Measurements from ENCODE around the gene UVSSA.

DNA sequence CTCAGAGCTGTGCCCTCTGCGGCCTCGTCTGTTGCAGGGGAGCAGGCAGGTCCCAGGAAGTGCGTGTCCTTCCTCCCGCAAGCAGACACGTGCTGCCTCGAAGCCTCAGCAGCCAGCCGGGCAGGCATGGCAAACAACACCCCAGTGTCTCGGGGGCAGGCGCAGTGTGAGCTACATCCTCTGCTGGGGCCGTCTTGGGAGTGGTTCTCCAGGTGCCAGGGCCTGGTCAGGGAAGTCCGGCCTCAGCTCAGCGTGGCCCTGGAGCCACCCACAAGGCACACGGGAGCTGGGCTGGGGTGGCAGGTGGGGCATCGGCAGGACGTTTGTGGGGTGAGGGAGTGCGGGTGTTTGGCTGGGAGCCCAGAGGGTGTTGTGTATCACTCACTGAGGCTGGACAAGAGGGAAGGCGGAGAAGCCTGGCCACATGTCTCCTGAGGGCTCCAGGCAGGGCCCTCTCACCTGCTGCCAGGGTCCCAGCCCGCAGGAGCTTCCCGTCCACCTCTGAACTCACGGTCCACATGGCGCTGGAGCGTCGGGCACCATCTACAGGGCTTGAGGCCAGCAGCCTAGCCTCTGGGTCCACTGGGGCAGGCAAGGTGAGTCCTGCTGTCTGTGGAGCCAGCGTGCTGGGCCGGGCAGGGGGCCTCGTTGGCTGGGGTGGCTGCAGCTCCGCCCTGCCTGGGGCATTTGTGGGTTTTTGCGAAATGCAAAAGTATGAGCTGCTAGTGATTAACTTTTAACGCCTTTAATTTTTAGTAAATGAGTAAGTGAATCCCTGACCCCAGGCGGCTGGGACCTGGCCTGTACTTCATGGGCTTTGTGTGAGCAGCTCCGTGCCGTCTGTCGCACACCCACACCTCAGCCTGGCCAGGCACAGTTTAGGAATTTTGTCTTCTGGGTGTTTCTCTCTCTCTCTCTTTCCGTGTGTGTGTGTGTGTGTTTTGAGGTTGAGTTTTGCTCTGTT is 17.3 kb upstream of the UVSSA start:
- TF ChIP-seq, protein P1, sequence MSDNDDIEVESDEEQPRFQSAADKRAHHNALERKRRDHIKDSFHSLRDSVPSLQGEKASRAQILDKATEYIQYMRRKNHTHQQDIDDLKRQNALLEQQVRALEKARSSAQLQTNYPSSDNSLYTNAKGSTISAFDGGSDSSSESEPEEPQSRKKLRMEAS (CRISPR knock-in tag; IDR thresholded peaks at IDR 0.05), result no peak
- TF ChIP-seq, protein P2, sequence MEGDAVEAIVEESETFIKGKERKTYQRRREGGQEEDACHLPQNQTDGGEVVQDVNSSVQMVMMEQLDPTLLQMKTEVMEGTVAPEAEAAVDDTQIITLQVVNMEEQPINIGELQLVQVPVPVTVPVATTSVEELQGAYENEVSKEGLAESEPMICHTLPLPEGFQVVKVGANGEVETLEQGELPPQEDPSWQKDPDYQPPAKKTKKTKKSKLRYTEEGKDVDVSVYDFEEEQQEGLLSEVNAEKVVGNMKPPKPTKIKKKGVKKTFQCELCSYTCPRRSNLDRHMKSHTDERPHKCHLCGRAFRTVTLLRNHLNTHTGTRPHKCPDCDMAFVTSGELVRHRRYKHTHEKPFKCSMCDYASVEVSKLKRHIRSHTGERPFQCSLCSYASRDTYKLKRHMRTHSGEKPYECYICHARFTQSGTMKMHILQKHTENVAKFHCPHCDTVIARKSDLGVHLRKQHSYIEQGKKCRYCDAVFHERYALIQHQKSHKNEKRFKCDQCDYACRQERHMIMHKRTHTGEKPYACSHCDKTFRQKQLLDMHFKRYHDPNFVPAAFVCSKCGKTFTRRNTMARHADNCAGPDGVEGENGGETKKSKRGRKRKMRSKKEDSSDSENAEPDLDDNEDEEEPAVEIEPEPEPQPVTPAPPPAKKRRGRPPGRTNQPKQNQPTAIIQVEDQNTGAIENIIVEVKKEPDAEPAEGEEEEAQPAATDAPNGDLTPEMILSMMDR (IDR thresholded peaks at IDR 0.05), result no peak
- TF ChIP-seq, protein P3, sequence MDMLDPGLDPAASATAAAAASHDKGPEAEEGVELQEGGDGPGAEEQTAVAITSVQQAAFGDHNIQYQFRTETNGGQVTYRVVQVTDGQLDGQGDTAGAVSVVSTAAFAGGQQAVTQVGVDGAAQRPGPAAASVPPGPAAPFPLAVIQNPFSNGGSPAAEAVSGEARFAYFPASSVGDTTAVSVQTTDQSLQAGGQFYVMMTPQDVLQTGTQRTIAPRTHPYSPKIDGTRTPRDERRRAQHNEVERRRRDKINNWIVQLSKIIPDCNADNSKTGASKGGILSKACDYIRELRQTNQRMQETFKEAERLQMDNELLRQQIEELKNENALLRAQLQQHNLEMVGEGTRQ (CRISPR knock-in tag; IDR thresholded peaks at IDR 0.05), result no peak
- TF ChIP-seq JUN (CRISPR knock-in tag; IDR thresholded peaks at IDR 0.05), result no peak
- no peak for TF ChIP-seq ZBTB21 (CRISPR knock-in tag; IDR thresholded peaks at IDR 0.05; ENCODE audit: borderline replicate concordance)
- TF ChIP-seq HMGA2 (CRISPR knock-in tag; IDR thresholded peaks at IDR 0.05), result no peak
- no peak for TF ChIP-seq TEAD4 (CRISPR knock-in tag; IDR thresholded peaks at IDR 0.05)
- TF ChIP-seq CREB1 (CRISPR knock-in tag; IDR thresholded peaks at IDR 0.05), result no peak
- TF ChIP-seq, protein P4, sequence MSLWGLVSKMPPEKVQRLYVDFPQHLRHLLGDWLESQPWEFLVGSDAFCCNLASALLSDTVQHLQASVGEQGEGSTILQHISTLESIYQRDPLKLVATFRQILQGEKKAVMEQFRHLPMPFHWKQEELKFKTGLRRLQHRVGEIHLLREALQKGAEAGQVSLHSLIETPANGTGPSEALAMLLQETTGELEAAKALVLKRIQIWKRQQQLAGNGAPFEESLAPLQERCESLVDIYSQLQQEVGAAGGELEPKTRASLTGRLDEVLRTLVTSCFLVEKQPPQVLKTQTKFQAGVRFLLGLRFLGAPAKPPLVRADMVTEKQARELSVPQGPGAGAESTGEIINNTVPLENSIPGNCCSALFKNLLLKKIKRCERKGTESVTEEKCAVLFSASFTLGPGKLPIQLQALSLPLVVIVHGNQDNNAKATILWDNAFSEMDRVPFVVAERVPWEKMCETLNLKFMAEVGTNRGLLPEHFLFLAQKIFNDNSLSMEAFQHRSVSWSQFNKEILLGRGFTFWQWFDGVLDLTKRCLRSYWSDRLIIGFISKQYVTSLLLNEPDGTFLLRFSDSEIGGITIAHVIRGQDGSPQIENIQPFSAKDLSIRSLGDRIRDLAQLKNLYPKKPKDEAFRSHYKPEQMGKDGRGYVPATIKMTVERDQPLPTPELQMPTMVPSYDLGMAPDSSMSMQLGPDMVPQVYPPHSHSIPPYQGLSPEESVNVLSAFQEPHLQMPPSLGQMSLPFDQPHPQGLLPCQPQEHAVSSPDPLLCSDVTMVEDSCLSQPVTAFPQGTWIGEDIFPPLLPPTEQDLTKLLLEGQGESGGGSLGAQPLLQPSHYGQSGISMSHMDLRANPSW (CRISPR knock-in tag; conservative IDR thresholded peaks at IDR 0.05; ENCODE audit: low read depth), result no peak
- TF ChIP-seq, protein P5, sequence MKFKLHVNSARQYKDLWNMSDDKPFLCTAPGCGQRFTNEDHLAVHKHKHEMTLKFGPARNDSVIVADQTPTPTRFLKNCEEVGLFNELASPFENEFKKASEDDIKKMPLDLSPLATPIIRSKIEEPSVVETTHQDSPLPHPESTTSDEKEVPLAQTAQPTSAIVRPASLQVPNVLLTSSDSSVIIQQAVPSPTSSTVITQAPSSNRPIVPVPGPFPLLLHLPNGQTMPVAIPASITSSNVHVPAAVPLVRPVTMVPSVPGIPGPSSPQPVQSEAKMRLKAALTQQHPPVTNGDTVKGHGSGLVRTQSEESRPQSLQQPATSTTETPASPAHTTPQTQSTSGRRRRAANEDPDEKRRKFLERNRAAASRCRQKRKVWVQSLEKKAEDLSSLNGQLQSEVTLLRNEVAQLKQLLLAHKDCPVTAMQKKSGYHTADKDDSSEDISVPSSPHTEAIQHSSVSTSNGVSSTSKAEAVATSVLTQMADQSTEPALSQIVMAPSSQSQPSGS (CRISPR knock-in tag; IDR thresholded peaks at IDR 0.05; ENCODE audit: borderline replicate concordance, low read depth), result no peak
- TF ChIP-seq, protein P6, sequence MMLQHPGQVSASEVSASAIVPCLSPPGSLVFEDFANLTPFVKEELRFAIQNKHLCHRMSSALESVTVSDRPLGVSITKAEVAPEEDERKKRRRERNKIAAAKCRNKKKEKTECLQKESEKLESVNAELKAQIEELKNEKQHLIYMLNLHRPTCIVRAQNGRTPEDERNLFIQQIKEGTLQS (CRISPR knock-in tag; conservative IDR thresholded peaks at IDR 0.05), result no peak
